SH-SY5Y (cell line): ENCODE measurements around the gene BMP2.

Source experiments
- GATA2 ChIP-seq: IDR thresholded peaks from 2 replicates; pipeline ENCODE4 v1.6.1; 2011; ENCODE audit warnings: mild to moderate bottlenecking, low read depth, low read length
- GATA3 ChIP-seq: IDR thresholded peaks from 2 replicates; pipeline ENCODE4 v1.6.1; 2011; ENCODE audit warnings: low read depth, mild to moderate bottlenecking, low read length, moderate library complexity

- TF ChIP-seq GATA2 (no peak), GATA3 (no peak)
Measured at GRCh38 chr20:6828794-6829423, 61.4 kb downstream of the BMP2 start.
